Measurements from ENCODE around the gene SRMS. TPM values are rescaled to one million over a fixed set of nuclear protein-coding genes. Genes with fewer than 3 reads are reported as not detected.
A peak's percentile ranks its signal among the peaks of the same experiment; 100 is the strongest.

The SRMS gene
- total and polyA plus RNA-seq, 2 of the 13 experiments (the other 11 are each of a cell fraction or from before 2014, with no cell fraction given) = not detected

DNA sequence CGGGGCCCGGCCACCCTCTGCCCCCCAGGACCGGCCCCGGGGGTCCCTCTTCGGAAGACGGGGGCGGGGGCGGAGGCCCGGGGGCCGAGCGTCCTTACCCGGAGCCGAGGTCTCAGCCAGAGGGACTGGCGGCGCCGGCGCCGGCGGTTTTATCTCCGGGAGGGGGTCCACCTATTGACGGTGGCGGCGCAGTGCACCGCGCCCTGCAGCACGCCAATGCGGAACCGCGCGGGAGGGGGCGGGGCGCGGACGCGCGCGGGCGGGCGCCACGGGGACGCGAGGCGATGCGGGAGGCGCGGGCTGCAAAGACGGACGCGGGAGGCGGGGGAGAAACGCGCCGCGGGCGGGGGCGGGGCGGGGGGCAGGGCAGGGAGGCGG, 48.6 kb downstream of the SRMS start, which contains the start of gene EEF1A2:
TSS of gene EEF1A2 (minus strand) at position 124 of the 378 bp plus-strand sequence. CDS start 1,320 bp downstream, outside the sequence.
- in situ Hi-C loops (cut with HindIII; ENCODE audit: extremely low pct_ligation_motif_present, low pct_unique_long_range_greater_than_20kb) (no loop called here), intact Hi-C loops (cut with micrococcal nuclease; ENCODE audit: unreplicated experiment) (no loop called here)
- Histone ChIP-seq H3K4me3 (replicated peaks in 1 of 3; ENCODE audit: insufficient read depth in 1 of 3, low read depth in 2 of 3, low read length in 3 of 3) (peak within 1 kb of the TSS in 2 of 3 experiments; percentile 34 to 58; a peak in 2 of 6 replicates), H4K20me1 (ENCODE audit: insufficient read depth, low read length) (peaks cover 6% of the 10 kb centered on the region; the same call in 1 of the 2 replicates), H3K27me3 (ENCODE audit: control insufficient read depth in 1 of 2, insufficient read depth in 2 of 2, low read length in 2 of 2) (peaks cover 44 to 87% of the 10 kb centered on the region in 2 experiments), H3K4me1 (ENCODE audit: insufficient read depth, low read length) (0 out of 2 replicates have a peak, but pooled peaks cover 5% of the 10 kb centered on the region), H3K27ac (ENCODE audit: extremely low read length, insufficient read depth, low read length) (no peak within 1 kb of the TSS), H3K9ac (ENCODE audit: insufficient read depth, low read depth, low read length) (no peak within 1 kb of the TSS), H3K36me3 (replicated peaks in 1 of 2; ENCODE audit: control insufficient read depth in 1 of 2, insufficient read depth in 2 of 2, low read length in 2 of 2) (no peaks in the 10 kb centered on the region), H3K9me3 (ENCODE audit: low read length) (no peaks in the 10 kb centered on the region), H3K4me2 (ENCODE audit: low read depth, low read length) (peak within 1 kb of the TSS; percentile 33; the same call in 1 of the 2 replicates), H3K79me2 (ENCODE audit: insufficient read depth, low read length) (no peaks in the 10 kb centered on the region), H2AFZ (ENCODE audit: low read length) (no peak within 1 kb of the TSS)
- POLR2A ChIA-PET = no interaction called here
- BruUV-seq (replicated peaks) = no TSS peak
- CTCF ChIA-PET (ENCODE audit: low intra/inter-chr PET ratio, low total read pairs) = no interaction called here
- DNase-seq (ENCODE audit: low spot score) (no peak), ATAC-seq (no peak), FAIRE-seq (no peak)
- 4% methylated on average over 26 of the region's 58 CpGs for WGBS (ENCODE audit: low lambda C conversion rate)
- TF ChIP-seq ZNF451 (CRISPR knock-in tag; IDR thresholded peaks at IDR 0.05) (no peak), ZNF414 (CRISPR knock-in tag; IDR thresholded peaks at IDR 0.05) (no peak), GZF1 (CRISPR knock-in tag; IDR thresholded peaks at IDR 0.05) (no peak), NFYC (CRISPR knock-in tag; IDR thresholded peaks at IDR 0.05) (no peak), ZSCAN30 (CRISPR knock-in tag; IDR thresholded peaks at IDR 0.05) (no peak), ZNF24 (IDR thresholded peaks at IDR 0.05) (no peak), ZEB1 (IDR thresholded peaks at IDR 0.05; ENCODE audit: insufficient replicate concordance, low read depth) (no peak), ZNF225 (CRISPR knock-in tag; IDR thresholded peaks at IDR 0.05) (no peak), NRL (CRISPR knock-in tag; IDR thresholded peaks at IDR 0.05; ENCODE audit: borderline replicate concordance) (no peak), TRIM24 (CRISPR knock-in tag; IDR thresholded peaks at IDR 0.05) (no peak), ATRX (CRISPR knock-in tag; IDR thresholded peaks at IDR 0.05; ENCODE audit: borderline replicate concordance) (no peak), ZNF691 (CRISPR knock-in tag; IDR thresholded peaks at IDR 0.05; ENCODE audit: borderline replicate concordance, low read depth) (no peak), EP300 (IDR thresholded peaks at IDR 0.05; ENCODE audit: low read depth in 2 of 2, low read length in 2 of 2) (no peak), EP300 (CRISPR knock-in tag; IDR thresholded peaks at IDR 0.05; ENCODE audit: borderline replicate concordance) (no peak), ZNF562 (CRISPR knock-in tag; IDR thresholded peaks at IDR 0.05; ENCODE audit: borderline replicate concordance) (no peak)
- TF ChIP-seq, protein P1, sequence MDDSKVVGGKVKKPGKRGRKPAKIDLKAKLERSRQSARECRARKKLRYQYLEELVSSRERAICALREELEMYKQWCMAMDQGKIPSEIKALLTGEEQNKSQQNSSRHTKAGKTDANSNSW (CRISPR knock-in tag; IDR thresholded peaks at IDR 0.05; ENCODE audit: borderline replicate concordance) = no peak
- TF ChIP-seq, protein P2, sequence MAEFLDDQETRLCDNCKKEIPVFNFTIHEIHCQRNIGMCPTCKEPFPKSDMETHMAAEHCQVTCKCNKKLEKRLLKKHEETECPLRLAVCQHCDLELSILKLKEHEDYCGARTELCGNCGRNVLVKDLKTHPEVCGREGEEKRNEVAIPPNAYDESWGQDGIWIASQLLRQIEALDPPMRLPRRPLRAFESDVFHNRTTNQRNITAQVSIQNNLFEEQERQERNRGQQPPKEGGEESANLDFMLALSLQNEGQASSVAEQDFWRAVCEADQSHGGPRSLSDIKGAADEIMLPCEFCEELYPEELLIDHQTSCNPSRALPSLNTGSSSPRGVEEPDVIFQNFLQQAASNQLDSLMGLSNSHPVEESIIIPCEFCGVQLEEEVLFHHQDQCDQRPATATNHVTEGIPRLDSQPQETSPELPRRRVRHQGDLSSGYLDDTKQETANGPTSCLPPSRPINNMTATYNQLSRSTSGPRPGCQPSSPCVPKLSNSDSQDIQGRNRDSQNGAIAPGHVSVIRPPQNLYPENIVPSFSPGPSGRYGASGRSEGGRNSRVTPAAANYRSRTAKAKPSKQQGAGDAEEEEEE (CRISPR knock-in tag; IDR thresholded peaks at IDR 0.05; ENCODE audit: borderline replicate concordance) = no peak
- TF ChIP-seq, protein P3, sequence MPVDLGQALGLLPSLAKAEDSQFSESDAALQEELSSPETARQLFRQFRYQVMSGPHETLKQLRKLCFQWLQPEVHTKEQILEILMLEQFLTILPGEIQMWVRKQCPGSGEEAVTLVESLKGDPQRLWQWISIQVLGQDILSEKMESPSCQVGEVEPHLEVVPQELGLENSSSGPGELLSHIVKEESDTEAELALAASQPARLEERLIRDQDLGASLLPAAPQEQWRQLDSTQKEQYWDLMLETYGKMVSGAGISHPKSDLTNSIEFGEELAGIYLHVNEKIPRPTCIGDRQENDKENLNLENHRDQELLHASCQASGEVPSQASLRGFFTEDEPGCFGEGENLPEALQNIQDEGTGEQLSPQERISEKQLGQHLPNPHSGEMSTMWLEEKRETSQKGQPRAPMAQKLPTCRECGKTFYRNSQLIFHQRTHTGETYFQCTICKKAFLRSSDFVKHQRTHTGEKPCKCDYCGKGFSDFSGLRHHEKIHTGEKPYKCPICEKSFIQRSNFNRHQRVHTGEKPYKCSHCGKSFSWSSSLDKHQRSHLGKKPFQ (CRISPR knock-in tag; IDR thresholded peaks at IDR 0.05; ENCODE audit: insufficient replicate concordance) = no peak
- TF ChIP-seq, protein P4, sequence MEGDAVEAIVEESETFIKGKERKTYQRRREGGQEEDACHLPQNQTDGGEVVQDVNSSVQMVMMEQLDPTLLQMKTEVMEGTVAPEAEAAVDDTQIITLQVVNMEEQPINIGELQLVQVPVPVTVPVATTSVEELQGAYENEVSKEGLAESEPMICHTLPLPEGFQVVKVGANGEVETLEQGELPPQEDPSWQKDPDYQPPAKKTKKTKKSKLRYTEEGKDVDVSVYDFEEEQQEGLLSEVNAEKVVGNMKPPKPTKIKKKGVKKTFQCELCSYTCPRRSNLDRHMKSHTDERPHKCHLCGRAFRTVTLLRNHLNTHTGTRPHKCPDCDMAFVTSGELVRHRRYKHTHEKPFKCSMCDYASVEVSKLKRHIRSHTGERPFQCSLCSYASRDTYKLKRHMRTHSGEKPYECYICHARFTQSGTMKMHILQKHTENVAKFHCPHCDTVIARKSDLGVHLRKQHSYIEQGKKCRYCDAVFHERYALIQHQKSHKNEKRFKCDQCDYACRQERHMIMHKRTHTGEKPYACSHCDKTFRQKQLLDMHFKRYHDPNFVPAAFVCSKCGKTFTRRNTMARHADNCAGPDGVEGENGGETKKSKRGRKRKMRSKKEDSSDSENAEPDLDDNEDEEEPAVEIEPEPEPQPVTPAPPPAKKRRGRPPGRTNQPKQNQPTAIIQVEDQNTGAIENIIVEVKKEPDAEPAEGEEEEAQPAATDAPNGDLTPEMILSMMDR (CRISPR knock-in tag; IDR thresholded peaks at IDR 0.05) = peak; percentile 20; the same call in 1 of the 2 replicates
